Muscle layer of duodenum (tissue), 2 donors: Measurements from ENCODE around the gene PHACTR3.

Experiments
- H3K27ac ChIP-seq: one replicate; pipeline ENCODE4 v1.7.0; 2013; ENCODE audit warnings: mild to moderate bottlenecking, low read length
- H3K27me3 ChIP-seq: one replicate; pipeline ENCODE4 v1.7.0; 2013; ENCODE audit warnings: low read depth, mild to moderate bottlenecking, control low read depth, low read length
- H3K36me3 ChIP-seq, 2 donors: one replicate each; pipeline ENCODE4 v1.7.0; 2013; ENCODE audit warnings: low read length in 2 of 2, control low read depth in 1 of 2, mild to moderate bottlenecking in 1 of 2; ENCODE audit not compliant: insufficient read depth in 2 of 2, control insufficient read depth in 1 of 2
- H3K4me1 ChIP-seq, 2 donors: one replicate each; pipeline ENCODE4 v1.7.0; 2013; ENCODE audit warnings: low read length in 2 of 2, mild to moderate bottlenecking in 2 of 2, control low read depth in 1 of 2, moderate library complexity in 1 of 2; ENCODE audit not compliant: insufficient read depth in 2 of 2, control insufficient read depth in 1 of 2
- H3K4me3 ChIP-seq, 2 donors: one replicate each; pipeline ENCODE4 v1.7.0; 2013; ENCODE audit warnings: low read length in 2 of 2, low read depth in 1 of 2, mild to moderate bottlenecking in 1 of 2
- H3K9me3 ChIP-seq, 2 donors: one replicate each; pipeline ENCODE4 v1.7.0; 2013; ENCODE audit warnings: low read length in 2 of 2, control low read depth in 1 of 2, mild to moderate bottlenecking in 1 of 2; ENCODE audit not compliant: control insufficient read depth in 1 of 2
- donor health status: healthy.

Gene PHACTR3

GRCh38 chr20:59777814-59778575, 173.7 kb downstream of the PHACTR3 start:
- no peak overlapping the region for H3K4me3 ChIP-seq

DNA sequence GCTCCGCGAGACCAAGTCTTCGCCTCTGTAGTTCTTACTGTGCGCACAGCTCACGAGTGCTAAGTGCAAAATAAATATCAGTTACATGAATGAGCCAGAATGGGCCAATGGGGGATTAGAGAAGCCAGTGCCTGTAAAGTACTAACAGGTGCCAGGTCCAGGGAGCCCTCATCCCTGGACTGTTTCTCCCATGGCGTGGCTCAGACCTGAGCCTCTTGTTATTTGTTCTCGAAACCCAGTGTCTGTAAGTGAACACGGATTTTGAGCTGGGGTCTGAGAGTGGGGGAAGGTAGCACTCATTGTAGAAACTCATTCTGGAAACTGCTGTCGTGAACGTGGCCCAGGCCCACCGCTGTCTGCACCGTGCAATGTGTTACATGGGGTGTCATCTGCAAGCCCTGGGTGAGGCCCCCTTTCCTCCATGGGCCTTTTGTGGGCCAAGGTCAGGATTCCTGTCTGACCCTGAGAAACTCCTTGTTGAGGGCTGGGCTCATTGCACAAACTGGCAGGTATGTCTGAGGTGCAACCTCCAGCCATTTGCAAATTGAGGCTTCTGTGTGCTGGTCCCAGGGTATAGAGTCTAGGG, 174.4 kb downstream of the PHACTR3 start:
- no peaks in the 10 kb centered on the region for H3K36me3 ChIP-seq
- H3K27ac ChIP-seq = no peak overlapping the region
- no peak overlapping the region for H3K4me3 ChIP-seq
- H3K27me3 ChIP-seq = no peaks in the 10 kb centered on the region
- no peaks in the 10 kb centered on the region for H3K4me1 ChIP-seq
- no peaks in the 10 kb centered on the region for H3K9me3 ChIP-seq

More at GRCh38 chr20:59777814-59778575, 173.7 kb downstream of the PHACTR3 start:
- H3K9me3 ChIP-seq = no peaks in the 10 kb centered on the region
- H3K4me1 ChIP-seq = no peaks in the 10 kb centered on the region
- H3K27me3 ChIP-seq = no peaks in the 10 kb centered on the region
- no peaks in the 10 kb centered on the region for H3K36me3 ChIP-seq
- H3K27ac ChIP-seq = no peak overlapping the region

GRCh38 chr20:59779656-59780380, 175.5 kb downstream of the PHACTR3 start:
- H3K9me3 ChIP-seq = no peaks in the 10 kb centered on the region
- H3K4me3 ChIP-seq = no peak overlapping the region
- no peak overlapping the region for H3K27ac ChIP-seq
- H3K4me1 ChIP-seq = no peaks in the 10 kb centered on the region
- no peaks in the 10 kb centered on the region for H3K27me3 ChIP-seq
- no peaks in the 10 kb centered on the region for H3K36me3 ChIP-seq

DNA sequence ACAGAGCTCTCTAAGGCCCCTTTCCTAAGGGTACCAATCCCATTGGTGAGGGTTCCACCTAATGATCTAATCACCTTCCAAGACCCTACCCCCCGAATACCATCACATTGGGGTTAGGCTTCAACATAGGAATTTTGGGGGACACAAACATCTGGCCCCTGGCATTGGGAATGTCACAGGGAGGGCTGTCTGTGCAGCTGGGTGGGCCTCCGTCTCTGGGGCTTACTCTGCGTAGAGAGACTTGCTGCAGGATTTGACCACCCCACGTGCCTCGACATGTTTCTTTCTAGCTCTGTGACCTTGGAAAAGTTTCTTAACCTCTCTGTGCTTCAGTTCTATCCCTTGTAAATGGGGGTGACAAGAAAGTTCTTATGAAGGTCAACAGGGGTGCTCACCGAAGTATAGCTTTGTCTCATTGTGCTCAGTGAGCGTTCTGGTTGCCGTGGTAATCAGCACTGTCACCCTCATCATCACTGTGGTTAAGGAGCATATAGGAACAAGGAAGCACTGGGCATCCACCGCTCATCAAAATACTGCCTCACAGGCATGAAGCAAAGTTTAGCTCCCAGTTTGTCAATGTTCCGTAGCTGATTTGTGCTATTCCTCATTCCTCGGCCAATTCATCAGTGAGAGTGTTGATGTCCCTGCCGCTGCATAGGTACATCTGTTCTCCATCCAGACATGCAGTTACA, 176.3 kb downstream of the PHACTR3 start:
- no peaks in the 10 kb centered on the region for H3K27me3 ChIP-seq
- H3K4me1 ChIP-seq = no peaks in the 10 kb centered on the region
- H3K27ac ChIP-seq = no peak overlapping the region
- no peak overlapping the region for H3K4me3 ChIP-seq
- H3K36me3 ChIP-seq = no peaks in the 10 kb centered on the region
- no peaks in the 10 kb centered on the region for H3K9me3 ChIP-seq

DNA sequence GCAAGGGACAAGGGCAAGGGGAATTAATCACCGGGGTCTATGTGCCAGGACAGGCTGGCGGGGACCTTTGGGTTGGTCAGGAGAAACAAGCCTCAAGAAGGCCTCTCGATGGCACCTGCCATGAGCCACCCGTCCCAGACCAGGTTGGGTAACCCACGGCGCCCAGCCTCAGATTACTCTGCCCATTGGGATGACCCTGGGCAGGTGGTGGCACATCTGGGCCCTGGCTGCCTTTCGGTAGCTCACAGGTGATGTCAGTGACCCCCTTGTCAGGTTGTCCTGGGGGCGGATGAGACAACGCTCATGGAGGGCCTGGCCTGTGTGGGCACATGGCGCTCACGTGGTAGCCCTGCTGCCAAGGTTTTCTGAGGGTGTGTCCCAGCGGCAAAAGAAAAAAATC, 176.9 kb downstream of the PHACTR3 start:
- no peaks in the 10 kb centered on the region for H3K4me1 ChIP-seq
- H3K36me3 ChIP-seq = no peaks in the 10 kb centered on the region
- H3K9me3 ChIP-seq = no peaks in the 10 kb centered on the region
- no peak overlapping the region for H3K4me3 ChIP-seq
- H3K27me3 ChIP-seq = no peaks in the 10 kb centered on the region
- H3K27ac ChIP-seq = no peak overlapping the region

DNA sequence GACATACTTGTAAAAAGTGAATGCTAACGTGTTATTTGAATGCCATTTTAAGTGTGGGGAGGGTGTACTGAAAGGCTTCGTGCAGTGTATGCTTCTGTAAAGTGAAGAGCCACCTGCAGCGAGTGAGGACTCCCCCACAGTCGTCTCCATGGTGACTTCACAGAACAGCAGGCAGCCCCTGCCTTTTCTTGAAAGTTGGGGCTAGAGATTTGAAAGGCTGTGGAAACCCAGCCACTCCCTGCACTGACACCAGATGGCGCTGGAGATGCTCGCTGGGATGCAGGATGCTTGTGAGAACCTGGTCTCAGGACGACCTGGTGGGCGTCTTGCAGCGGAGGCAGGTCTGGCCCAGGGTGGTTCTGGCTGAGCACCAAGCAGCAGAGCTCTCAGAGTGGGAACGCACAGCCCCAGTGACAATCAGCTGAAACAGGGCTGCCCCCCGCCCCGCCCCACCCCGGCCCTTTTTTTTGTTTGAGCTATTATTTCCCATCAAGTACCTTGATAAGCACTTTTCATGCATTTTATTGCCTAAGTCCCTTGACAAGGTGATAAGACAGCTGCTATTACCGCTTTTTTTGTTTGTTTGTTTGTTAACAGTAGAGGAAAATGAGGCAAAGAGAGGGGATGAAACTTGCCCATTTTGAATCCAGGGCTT, 178.8 kb downstream of the PHACTR3 start:
- Histone ChIP-seq H3K9me3 (no peaks in the 10 kb centered on the region), H3K4me1 (no peaks in the 10 kb centered on the region), H3K36me3 (no peaks in the 10 kb centered on the region), H3K4me3 (no peak overlapping the region), H3K27me3 (no peaks in the 10 kb centered on the region), H3K27ac (no peak overlapping the region)

- H3K27me3 ChIP-seq = no peaks in the 10 kb centered on the region
- H3K4me1 ChIP-seq = no peaks in the 10 kb centered on the region
- no peak overlapping the region for H3K4me3 ChIP-seq
- no peaks in the 10 kb centered on the region for H3K36me3 ChIP-seq
- no peaks in the 10 kb centered on the region for H3K9me3 ChIP-seq
- no peak overlapping the region for H3K27ac ChIP-seq
These were observed 179.3 kb downstream of the PHACTR3 start for GRCh38 chr20:59783641-59784010.

DNA sequence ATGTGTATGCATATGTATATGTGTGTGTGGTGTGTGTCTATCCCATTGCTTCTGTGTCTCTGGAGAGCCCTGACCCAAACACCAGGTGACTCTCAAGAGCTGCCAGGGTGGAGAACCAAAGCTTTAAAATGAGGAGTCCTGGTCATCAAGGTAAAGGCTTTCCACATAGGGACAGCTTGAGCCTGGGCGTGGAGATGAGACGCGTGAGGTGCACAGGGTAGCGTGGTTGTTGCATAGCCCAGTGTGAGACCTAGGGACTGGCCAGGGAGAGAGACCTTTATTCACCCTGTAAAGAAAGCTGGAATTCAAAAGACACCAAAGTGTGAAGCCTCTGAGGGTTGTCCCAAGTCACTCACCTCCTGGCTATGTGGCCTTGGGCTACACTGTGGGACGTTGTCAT, 180.0 kb downstream of the PHACTR3 start:
- Histone ChIP-seq H3K36me3 (no peaks in the 10 kb centered on the region), H3K9me3 (no peaks in the 10 kb centered on the region), H3K27ac (no peak overlapping the region), H3K4me1 (no peaks in the 10 kb centered on the region), H3K4me3 (no peak overlapping the region), H3K27me3 (no peaks in the 10 kb centered on the region)

GRCh38 chr20:59784791-59785668, 180.7 kb downstream of the PHACTR3 start:
- H3K27ac ChIP-seq = no peak overlapping the region
- H3K4me1 ChIP-seq = no peaks in the 10 kb centered on the region
- H3K36me3 ChIP-seq = no peaks in the 10 kb centered on the region
- H3K9me3 ChIP-seq = no peaks in the 10 kb centered on the region
- no peaks in the 10 kb centered on the region for H3K27me3 ChIP-seq
- H3K4me3 ChIP-seq = no peak overlapping the region

- no peaks in the 10 kb centered on the region for H3K27me3 ChIP-seq
- no peaks in the 10 kb centered on the region for H3K4me1 ChIP-seq
- no peaks in the 10 kb centered on the region for H3K9me3 ChIP-seq
- H3K4me3 ChIP-seq = no peak overlapping the region
- no peaks in the 10 kb centered on the region for H3K36me3 ChIP-seq
- no peak overlapping the region for H3K27ac ChIP-seq
These were observed 181.3 kb downstream of the PHACTR3 start for GRCh38 chr20:59785669-59785959.
